Neural cell (in vitro differentiated cells): ENCODE measurements around the gene YBX1. TPM values are rescaled to one million over a fixed set of nuclear protein-coding genes. Genes with fewer than 3 reads are reported as not detected.

Experiments used
- H2AFZ ChIP-seq: fragments of 200-600, 300-800 bp; sonication (generic), shearing (Covaris generic); 2 replicates; pipeline ENCODE4 v1.6.0; 2014; ENCODE audit warnings: low read depth, mild to moderate bottlenecking, antibody characterized with exemption, low read length, moderate library complexity
- H3F3A ChIP-seq: fragments of 200-600 bp; shearing (Covaris generic); 2 replicates; pipeline ENCODE4 v1.6.1; 2016; ENCODE audit warnings: mild to moderate bottlenecking, moderate library complexity, mixed read lengths, antibody characterized with exemption, low read length; ENCODE audit not compliant: insufficient read depth, poor library complexity, severe bottlenecking
- H3K27ac ChIP-seq: fragments of 200-600, 300-800 bp; sonication (generic), shearing (Covaris generic); 2 replicates; pipeline ENCODE4 v1.5.1; 2014; ENCODE audit warnings: mild to moderate bottlenecking, low read length, moderate library complexity
- H3K27me3 ChIP-seq: fragments of 300-800, 200-600 bp; sonication (generic), shearing (Covaris generic); 2 replicates; pipeline ENCODE4 v1.6.0; 2014; ENCODE audit warnings: mild to moderate bottlenecking, low read depth, low read length, moderate library complexity; ENCODE audit not compliant: insufficient read depth
- H3K36me3 ChIP-seq: fragments of 300-800, 200-600 bp; sonication (generic), shearing (Covaris generic); 2 replicates; pipeline ENCODE4 v1.5.1; 2014; ENCODE audit warnings: mild to moderate bottlenecking, antibody characterized with exemption, low read length, moderate library complexity; ENCODE audit not compliant: insufficient read depth
- H3K4me2 ChIP-seq: fragments of 300-800, 200-600 bp; sonication (generic), shearing (Covaris generic); 2 replicates; pipeline ENCODE4 v1.6.0; 2014; ENCODE audit warnings: mild to moderate bottlenecking, low read length
- H3K4me3 ChIP-seq: fragments of 300-800, 200-600 bp; sonication (generic), shearing (Covaris generic); 2 replicates; pipeline ENCODE4 v1.5.1; 2014; ENCODE audit warnings: mild to moderate bottlenecking, low read length, moderate library complexity
- H3K79me2 ChIP-seq: fragments of 200-600 bp; shearing (Covaris generic); replicated peaks from 2 replicates; pipeline ENCODE4 v1.6.0; 2014; ENCODE audit warnings: mild to moderate bottlenecking, low read length, moderate library complexity; ENCODE audit not compliant: insufficient read depth
- H3K9ac ChIP-seq: fragments of 300-800, 200-600 bp; sonication (generic), shearing (Covaris generic); 2 replicates; pipeline ENCODE4 v1.6.1; 2016; ENCODE audit warnings: mild to moderate bottlenecking, low read length, mixed read lengths
- H3K9me2 ChIP-seq: fragments of 200-600 bp; shearing (Covaris generic); 2 replicates; pipeline ENCODE4 v1.6.1; 2016; ENCODE audit warnings: mild to moderate bottlenecking, low read length, mixed read lengths; ENCODE audit not compliant: insufficient read depth
- H3K9me3 ChIP-seq: fragments of 200-600, 300-800 bp; sonication (generic), shearing (Covaris generic); 2 replicates; pipeline ENCODE4 v1.6.1; 2016; ENCODE audit warnings: mild to moderate bottlenecking, mixed run types, low read length, moderate library complexity, mixed read lengths
- H4K20me1 ChIP-seq: fragments of 200-600 bp; shearing (Covaris generic); 2 replicates; pipeline ENCODE4 v1.6.1; 2016; ENCODE audit warnings: mild to moderate bottlenecking, mixed run types; ENCODE audit not compliant: insufficient read depth
- CTCF ChIP-seq: fragments of 450-650 bp; IDR thresholded peaks from 2 replicates; pipeline ENCODE4 v1.5.1; 2014; ENCODE audit warnings: antibody characterized with exemption, mild to moderate bottlenecking, moderate library complexity; ENCODE audit not compliant: poor library complexity, severe bottlenecking
- EP300 ChIP-seq: fragments of 450-650 bp; conservative IDR thresholded peaks from 2 replicates; pipeline ENCODE4 v1.6.1; 2014; ENCODE audit warnings: antibody characterized with exemption, mild to moderate bottlenecking, moderate library complexity; ENCODE audit not compliant: poor library complexity, severe bottlenecking
- EZH2 ChIP-seq: fragments of 200-600, 300-800 bp; shearing (Covaris generic), sonication (generic); IDR thresholded peaks from 2 replicates; pipeline ENCODE4 v1.6.1; 2014; ENCODE audit warnings: antibody characterized with exemption, low read length, borderline replicate concordance, mild to moderate bottlenecking; ENCODE audit not compliant: insufficient read depth, poor library complexity, severe bottlenecking
- MXI1 ChIP-seq: fragments of 450-650 bp; conservative IDR thresholded peaks from 2 replicates; pipeline ENCODE4 v1.6.1; 2014; ENCODE audit warnings: antibody characterized with exemption, mild to moderate bottlenecking; ENCODE audit not compliant: poor library complexity, severe bottlenecking
- POLR2AphosphoS5 ChIP-seq: IDR thresholded peaks from 2 replicates; pipeline ENCODE4 v1.6.1; 2012
- RAD21 ChIP-seq: fragments of 450-650 bp; conservative IDR thresholded peaks from 2 replicates; pipeline ENCODE4 v1.6.1; 2014; ENCODE audit warnings: antibody characterized with exemption, mild to moderate bottlenecking, moderate library complexity
- SMC3 ChIP-seq: fragments of 450-650 bp; conservative IDR thresholded peaks from 2 replicates; pipeline ENCODE4 v1.6.1; 2014; ENCODE audit warnings: antibody characterized with exemption, mild to moderate bottlenecking, moderate library complexity; ENCODE audit not compliant: poor library complexity
- TAF1 ChIP-seq: IDR thresholded peaks from 2 replicates; pipeline ENCODE4 v1.6.1; 2012; ENCODE audit warnings: low read depth
- polyA minus RNA-seq: library from RNA; depleted of rRNA, polyadenylated mRNA; stranded (reverse); fragments of >200 nt; gene quantifications from 2 replicates; pipeline ENCODE4 v1.2.3, GENCODE V29; 2014
- polyA plus RNA-seq: library from polyadenylated mRNA; depleted of rRNA; stranded (reverse); fragments of >200 nt; gene quantifications from 2 replicates; pipeline ENCODE4 v1.2.3, GENCODE V29; 2014
- TF ChIP-seq, protein P1 (sequence below): IDR thresholded peaks from 2 replicates; pipeline ENCODE4 v1.6.1; 2012; ENCODE audit warnings: borderline replicate concordance

YBX1 gene
- polyA plus RNA-seq (668 and 706 TPM in 2 replicates), polyA minus RNA-seq (877 and 945 TPM in 2 replicates)

GRCh38 chr1:42681741-42682483 is at the start of gene YBX1:
YBX1 (plus strand) TSS chr1:42682418; CDS start chr1:42682566, 148 bp downstream.
- TF ChIP-seq EP300 (peak; percentile 38), SMC3 (peak; percentile 38), TAF1 (no peak), EZH2 (no peak), CTCF (no peak), MXI1 (peak; percentile 98), POLR2AphosphoS5 (peak; percentile 81), RAD21 (peak; percentile 33)
- TF ChIP-seq, protein P1, sequence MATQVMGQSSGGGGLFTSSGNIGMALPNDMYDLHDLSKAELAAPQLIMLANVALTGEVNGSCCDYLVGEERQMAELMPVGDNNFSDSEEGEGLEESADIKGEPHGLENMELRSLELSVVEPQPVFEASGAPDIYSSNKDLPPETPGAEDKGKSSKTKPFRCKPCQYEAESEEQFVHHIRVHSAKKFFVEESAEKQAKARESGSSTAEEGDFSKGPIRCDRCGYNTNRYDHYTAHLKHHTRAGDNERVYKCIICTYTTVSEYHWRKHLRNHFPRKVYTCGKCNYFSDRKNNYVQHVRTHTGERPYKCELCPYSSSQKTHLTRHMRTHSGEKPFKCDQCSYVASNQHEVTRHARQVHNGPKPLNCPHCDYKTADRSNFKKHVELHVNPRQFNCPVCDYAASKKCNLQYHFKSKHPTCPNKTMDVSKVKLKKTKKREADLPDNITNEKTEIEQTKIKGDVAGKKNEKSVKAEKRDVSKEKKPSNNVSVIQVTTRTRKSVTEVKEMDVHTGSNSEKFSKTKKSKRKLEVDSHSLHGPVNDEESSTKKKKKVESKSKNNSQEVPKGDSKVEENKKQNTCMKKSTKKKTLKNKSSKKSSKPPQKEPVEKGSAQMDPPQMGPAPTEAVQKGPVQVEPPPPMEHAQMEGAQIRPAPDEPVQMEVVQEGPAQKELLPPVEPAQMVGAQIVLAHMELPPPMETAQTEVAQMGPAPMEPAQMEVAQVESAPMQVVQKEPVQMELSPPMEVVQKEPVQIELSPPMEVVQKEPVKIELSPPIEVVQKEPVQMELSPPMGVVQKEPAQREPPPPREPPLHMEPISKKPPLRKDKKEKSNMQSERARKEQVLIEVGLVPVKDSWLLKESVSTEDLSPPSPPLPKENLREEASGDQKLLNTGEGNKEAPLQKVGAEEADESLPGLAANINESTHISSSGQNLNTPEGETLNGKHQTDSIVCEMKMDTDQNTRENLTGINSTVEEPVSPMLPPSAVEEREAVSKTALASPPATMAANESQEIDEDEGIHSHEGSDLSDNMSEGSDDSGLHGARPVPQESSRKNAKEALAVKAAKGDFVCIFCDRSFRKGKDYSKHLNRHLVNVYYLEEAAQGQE = peak; percentile 73
- H4K20me1 ChIP-seq = peaks cover 5% of the 10 kb centered on the region
- no peaks in the 10 kb centered on the region for H3K27me3 ChIP-seq
- peak within 1 kb of the TSS; percentile 77 for H3K4me3 ChIP-seq
- peak within 1 kb of the TSS; percentile 86 for H3K9ac ChIP-seq
- H3K4me2 ChIP-seq = peak within 1 kb of the TSS; percentile 70
- H3K9me3 ChIP-seq = no peaks in the 10 kb centered on the region
- H2AFZ ChIP-seq = peak within 1 kb of the TSS; percentile 53
- peak within 1 kb of the TSS; percentile 89 for H3K27ac ChIP-seq
- H3K9me2 ChIP-seq = no peaks in the 10 kb centered on the region
- H3K36me3 ChIP-seq = no peaks in the 10 kb centered on the region
- H3K79me2 ChIP-seq = peaks cover 43% of the 10 kb centered on the region
- peaks cover 5% of the 10 kb centered on the region for H3F3A ChIP-seq

DNA sequence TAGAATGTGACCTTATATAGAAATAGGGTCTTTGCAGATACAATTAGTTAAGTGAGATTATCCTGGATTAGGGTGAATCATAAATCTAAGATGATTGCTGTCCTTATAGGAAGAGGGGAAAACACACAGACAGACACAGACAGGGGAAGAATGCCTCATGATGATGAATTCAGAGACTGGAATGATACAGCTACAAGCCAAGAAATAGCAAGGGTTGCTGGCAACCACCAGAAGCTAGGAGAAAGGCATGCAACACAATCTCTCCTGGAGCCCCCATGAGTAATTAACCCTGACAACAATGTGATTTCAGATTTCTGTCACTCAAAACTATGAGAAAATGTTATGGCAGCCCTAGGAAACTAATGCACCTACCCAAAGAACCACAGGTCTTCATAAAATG is 43.1 kb upstream of the YBX1 start:
- H3K79me2 ChIP-seq = no peaks in the 10 kb centered on the region
- H3K9me3 ChIP-seq = no peaks in the 10 kb centered on the region
- no peak overlapping the region for H3K27ac ChIP-seq
- H2AFZ ChIP-seq = no peak overlapping the region
- H3K27me3 ChIP-seq = no peaks in the 10 kb centered on the region
- H3K4me3 ChIP-seq = no peak overlapping the region
- TF ChIP-seq, protein P1 = no peak
- TF ChIP-seq CTCF (no peak), POLR2AphosphoS5 (no peak), EP300 (no peak), TAF1 (no peak), SMC3 (no peak), RAD21 (no peak), EZH2 (no peak), MXI1 (no peak)
- no peak overlapping the region for H3K4me2 ChIP-seq
- no peaks in the 10 kb centered on the region for H3K9me2 ChIP-seq
- H4K20me1 ChIP-seq = no peaks in the 10 kb centered on the region
- H3K36me3 ChIP-seq = no peaks in the 10 kb centered on the region
- H3K9ac ChIP-seq = no peak overlapping the region
- H3F3A ChIP-seq = no peaks in the 10 kb centered on the region
